Central memory CD8-positive, alpha-beta T cell (primary cell): Measurements from ENCODE around the gene PKD2.

ENCODE experiments used
- ATAC-seq: fragments of 150-1000 bp; cut with Tn5 transposase; replicated peaks from 2 replicates; pipeline ENCODE4 v1.10.0; 2022; ENCODE audit warnings: mild to moderate bottlenecking, moderate FRiP score, moderate number of reproducible peaks; ENCODE audit not compliant: poor library complexity, severe bottlenecking; ENCODE audit errors: extremely low read depth
- DNase-seq, 2 donors: peaks; one replicate each; pipeline ENCODE4 v3.0.0; 2021; ENCODE audit warnings: low spot score in 2 of 2
- H3K27ac Mint-ChIP-seq: one replicate; pipeline ENCODE4 v1.8.0; 2022; ENCODE audit warnings: low read depth, mild to moderate bottlenecking, moderate library complexity, mixed read lengths
- H3K27me3 Mint-ChIP-seq: one replicate; pipeline ENCODE4 v1.8.0; 2022; ENCODE audit warnings: mixed read lengths
- H3K36me3 Mint-ChIP-seq: one replicate; pipeline ENCODE4 v1.8.0; 2022; ENCODE audit warnings: mild to moderate bottlenecking, moderate library complexity, mixed read lengths; ENCODE audit not compliant: insufficient read depth
- H3K4me1 Mint-ChIP-seq: one replicate; pipeline ENCODE4 v1.8.0; 2022; ENCODE audit warnings: mixed read lengths
- H3K4me3 Mint-ChIP-seq: one replicate; pipeline ENCODE4 v1.8.0; 2022; ENCODE audit warnings: mild to moderate bottlenecking, moderate library complexity, mixed read lengths
- H3K9me3 Mint-ChIP-seq: one replicate; pipeline ENCODE4 v1.8.0; 2022; ENCODE audit warnings: mixed read lengths

Gene PKD2

DNA sequence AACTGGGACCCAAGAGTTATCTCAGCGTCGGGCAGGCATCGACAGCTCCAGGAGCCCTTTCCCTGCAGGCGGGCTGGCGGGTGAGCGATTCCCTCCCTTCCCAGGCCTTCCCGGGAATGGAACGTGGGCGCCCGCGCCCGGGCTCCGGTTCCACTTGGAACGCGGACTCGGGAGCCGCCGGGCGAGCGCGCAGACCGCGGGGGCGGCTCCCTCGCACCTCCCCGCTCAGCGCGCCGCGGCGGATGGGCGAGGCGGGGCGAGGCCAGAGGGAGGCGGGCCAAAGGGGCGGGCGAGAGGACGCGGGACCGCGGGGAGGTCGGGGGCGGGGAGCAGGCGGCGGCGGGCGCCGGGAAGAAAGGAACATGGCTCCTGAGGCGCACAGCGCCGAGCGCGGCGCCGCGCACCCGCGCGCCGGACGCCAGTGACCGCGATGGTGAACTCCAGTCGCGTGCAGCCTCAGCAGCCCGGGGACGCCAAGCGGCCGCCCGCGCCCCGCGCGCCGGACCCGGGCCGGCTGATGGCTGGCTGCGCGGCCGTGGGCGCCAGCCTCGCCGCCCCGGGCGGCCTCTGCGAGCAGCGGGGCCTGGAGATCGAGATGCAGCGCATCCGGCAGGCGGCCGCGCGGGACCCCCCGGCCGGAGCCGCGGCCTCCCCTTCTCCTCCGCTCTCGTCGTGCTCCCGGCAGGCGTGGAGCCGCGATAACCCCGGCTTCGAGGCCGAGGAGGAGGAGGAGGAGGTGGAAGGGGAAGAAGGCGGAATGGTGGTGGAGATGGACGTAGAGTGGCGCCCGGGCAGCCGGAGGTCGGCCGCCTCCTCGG is at the start of gene PKD2:
PKD2 (plus strand) TSS at position 332 of the 818 bp plus-strand sequence; CDS start at position 431, 99 bp downstream.
- ATAC-seq (peak; percentile 80), DNase-seq (peak; percentile 37 to 44)
- H3K27ac Mint-ChIP-seq = peak within 1 kb of the TSS; percentile 86
- H3K27me3 Mint-ChIP-seq = no peaks in the 10 kb centered on the region
- peak within 1 kb of the TSS; percentile 91 for H3K4me3 Mint-ChIP-seq
- peaks cover 2% of the 10 kb centered on the region for H3K36me3 Mint-ChIP-seq
- no peaks in the 10 kb centered on the region for H3K9me3 Mint-ChIP-seq
- peaks cover 29% of the 10 kb centered on the region for H3K4me1 Mint-ChIP-seq

- DNase-seq = no peak
- Mint-ChIP-seq H3K9me3 (no peaks in the 10 kb centered on the region), H3K36me3 (no peaks in the 10 kb centered on the region)
Observed at GRCh38 chr4:87961993-87962392, 45.4 kb upstream of the PKD2 start.

GRCh38 chr4:87962398-87963146 is 44.9 kb upstream of the PKD2 start:
- Mint-ChIP-seq H3K36me3 (no peaks in the 10 kb centered on the region), H3K4me3 (no peak overlapping the region), H3K9me3 (no peaks in the 10 kb centered on the region), H3K4me1 (no peaks in the 10 kb centered on the region), H3K27me3 (peaks cover 13% of the 10 kb centered on the region), H3K27ac (no peak overlapping the region)
- DNase-seq (no peak), ATAC-seq (no peak)

More at GRCh38 chr4:87961993-87962392, 45.4 kb upstream of the PKD2 start:
- Mint-ChIP-seq H3K4me1 (no peaks in the 10 kb centered on the region), H3K4me3 (no peak overlapping the region), H3K27ac (no peak overlapping the region), H3K27me3 (peaks cover 13% of the 10 kb centered on the region)
- no peak for ATAC-seq

- Mint-ChIP-seq H3K27ac (no peak overlapping the region), H3K27me3 (peaks cover 6% of the 10 kb centered on the region), H3K9me3 (no peaks in the 10 kb centered on the region), H3K36me3 (no peaks in the 10 kb centered on the region), H3K4me1 (no peaks in the 10 kb centered on the region), H3K4me3 (no peak overlapping the region)
- ATAC-seq (no peak), DNase-seq (no peak)
Observed at GRCh38 chr4:87965501-87965975, 41.9 kb upstream of the PKD2 start.

DNA sequence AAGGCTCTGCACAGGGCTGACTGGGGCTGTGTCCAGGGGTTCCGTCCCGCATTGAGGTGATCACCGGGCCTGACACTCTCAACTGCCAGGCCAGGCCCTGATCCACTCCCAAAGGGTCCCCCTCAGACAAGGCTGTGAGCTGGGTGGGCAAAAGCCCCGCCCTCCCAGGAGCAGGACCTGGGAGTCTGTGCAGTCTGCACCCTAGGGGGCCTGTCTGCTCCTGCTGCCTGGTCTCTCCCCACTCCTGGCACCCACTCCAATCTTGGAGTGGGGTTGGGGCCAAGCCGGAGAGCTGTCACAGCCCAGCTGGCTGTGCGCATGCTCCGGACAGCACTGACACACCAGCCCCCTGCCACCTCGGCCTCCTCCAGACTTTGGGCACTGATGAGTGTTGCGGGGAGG is 41.3 kb upstream of the PKD2 start:
- no peaks in the 10 kb centered on the region for H3K4me1 Mint-ChIP-seq
- DNase-seq = no peak
- peaks cover 10% of the 10 kb centered on the region for H3K27me3 Mint-ChIP-seq
- no peak for ATAC-seq
- H3K9me3 Mint-ChIP-seq = no peaks in the 10 kb centered on the region
- no peak overlapping the region for H3K4me3 Mint-ChIP-seq
- H3K27ac Mint-ChIP-seq = no peak overlapping the region
- H3K36me3 Mint-ChIP-seq = no peaks in the 10 kb centered on the region

- no peaks in the 10 kb centered on the region for H3K4me1 Mint-ChIP-seq
- H3K27me3 Mint-ChIP-seq = peaks cover 10% of the 10 kb centered on the region
- DNase-seq = no peak
- ATAC-seq = no peak
- no peaks in the 10 kb centered on the region for H3K9me3 Mint-ChIP-seq
- no peak overlapping the region for H3K4me3 Mint-ChIP-seq
- no peak overlapping the region for H3K27ac Mint-ChIP-seq
- H3K36me3 Mint-ChIP-seq = no peaks in the 10 kb centered on the region
Observed at GRCh38 chr4:87967193-87967592, 40.2 kb upstream of the PKD2 start.

DNA sequence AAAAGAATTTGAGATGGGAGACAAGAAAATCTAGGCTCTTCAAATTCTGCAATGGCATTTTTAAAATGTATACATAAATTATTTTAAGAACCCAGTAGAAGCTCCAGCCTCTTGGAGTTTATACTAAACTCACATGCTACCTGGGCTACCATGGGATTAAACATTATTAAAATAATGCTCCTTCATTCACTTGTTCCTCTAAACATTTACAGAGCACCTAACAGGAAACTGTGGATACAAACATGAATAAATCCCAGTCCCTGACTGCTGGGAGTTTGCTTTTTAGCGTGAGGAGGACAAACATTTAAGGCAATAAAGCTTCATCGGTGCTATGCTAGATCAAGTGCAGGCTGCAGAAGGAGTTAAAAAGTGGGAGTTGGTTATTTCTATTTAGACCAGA is 37.3 kb upstream of the PKD2 start:
- DNase-seq = no peak
- Mint-ChIP-seq H3K36me3 (no peaks in the 10 kb centered on the region), H3K9me3 (no peaks in the 10 kb centered on the region), H3K27me3 (peaks cover 27% of the 10 kb centered on the region), H3K27ac (no peak overlapping the region), H3K4me1 (peaks cover under 1% of the 10 kb centered on the region), H3K4me3 (no peak overlapping the region)
- no peak for ATAC-seq

- DNase-seq (no peak), ATAC-seq (no peak)
- no peaks in the 10 kb centered on the region for H3K36me3 Mint-ChIP-seq
- H3K4me3 Mint-ChIP-seq = no peak overlapping the region
- peaks cover 6% of the 10 kb centered on the region for H3K4me1 Mint-ChIP-seq
- H3K27me3 Mint-ChIP-seq = peaks cover 34% of the 10 kb centered on the region
- H3K27ac Mint-ChIP-seq = no peak overlapping the region
- no peaks in the 10 kb centered on the region for H3K9me3 Mint-ChIP-seq
Observed at GRCh38 chr4:87971866-87972265, 35.6 kb upstream of the PKD2 start.

GRCh38 chr4:87973283-87974169 is 33.9 kb upstream of the PKD2 start:
- ATAC-seq (peak; percentile 62), DNase-seq (no peak)
- Mint-ChIP-seq H3K9me3 (no peaks in the 10 kb centered on the region), H3K4me3 (no peak overlapping the region), H3K4me1 (peaks cover 6% of the 10 kb centered on the region), H3K27ac (no peak overlapping the region), H3K36me3 (no peaks in the 10 kb centered on the region), H3K27me3 (peaks cover 44% of the 10 kb centered on the region)

DNA sequence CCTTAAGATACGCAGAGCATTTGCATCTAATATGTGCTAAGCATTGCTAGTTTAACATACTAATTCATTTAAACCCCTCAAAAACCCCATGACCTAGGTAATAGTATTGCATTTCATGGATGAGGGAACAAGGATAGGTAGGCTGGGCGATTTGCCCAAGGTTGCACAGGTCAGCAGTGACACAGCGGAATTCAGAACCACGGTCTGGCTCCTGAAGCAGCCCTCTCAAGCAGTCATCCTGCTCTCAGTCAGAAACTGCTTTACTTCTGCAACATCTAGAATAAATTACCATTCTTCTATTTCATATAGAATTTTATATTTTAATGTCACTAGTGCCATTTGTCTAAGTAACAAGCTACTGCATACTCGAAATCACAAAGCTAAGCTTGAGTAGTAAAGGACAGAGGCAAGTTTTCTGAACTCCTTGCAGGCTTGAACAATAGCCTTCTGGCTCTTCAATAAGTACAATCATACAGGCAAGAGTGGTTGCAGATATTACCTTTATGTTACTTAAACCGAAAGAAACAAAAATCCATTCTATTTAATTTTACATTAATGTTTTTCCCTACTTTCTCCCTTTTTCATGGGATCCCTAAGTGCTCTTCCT is 32.5 kb upstream of the PKD2 start:
- Mint-ChIP-seq H3K27me3 (peaks cover 52% of the 10 kb centered on the region), H3K27ac (no peak overlapping the region), H3K4me3 (no peak overlapping the region), H3K4me1 (peaks cover 6% of the 10 kb centered on the region), H3K9me3 (no peaks in the 10 kb centered on the region), H3K36me3 (no peaks in the 10 kb centered on the region)
- no peak for DNase-seq
- ATAC-seq = no peak

- no peak for DNase-seq
- H3K36me3 Mint-ChIP-seq = no peaks in the 10 kb centered on the region
- peak; percentile 21 for ATAC-seq
- H3K27me3 Mint-ChIP-seq = peaks cover 48% of the 10 kb centered on the region
- H3K27ac Mint-ChIP-seq = no peak within 1 kb of the TSS
- no peaks in the 10 kb centered on the region for H3K9me3 Mint-ChIP-seq
- H3K4me3 Mint-ChIP-seq = no peak within 1 kb of the TSS
- H3K4me1 Mint-ChIP-seq = peaks cover 6% of the 10 kb centered on the region
Observed at GRCh38 chr4:87975466-87975865, 32.0 kb upstream of the PKD2 start, which contains the start of gene SPP1. SPP1 (plus strand) TSS chr4:87975714; CDS start chr4:87976896, 1,182 bp downstream.
